Right renal cortex interstitium (tissue), 3 donors: ENCODE results near the gene CAPZB. TPM values are rescaled to one million over a fixed set of nuclear protein-coding genes. Genes with fewer than 3 reads are reported as not detected.
"Not testable (repeated sequence)": the region's sequence is repeated elsewhere in the genome, so short reads cannot be mapped to it uniquely, and the experiment has no call there.

ENCODE experiments used
- DNase-seq, 3 donors: peaks; one replicate each; pipeline ENCODE4 v3.0.0-alpha.2; 2013; ENCODE audit warnings: low read depth in 3 of 3, low spot score in 2 of 3
- polyA plus RNA-seq, 3 donors: library from polyadenylated mRNA; unstranded; fragments of 120-200 nt; gene quantifications; one replicate each; pipeline ENCODE4 v1.2.1, GENCODE V29; 2013; ENCODE audit not compliant: insufficient read length in 3 of 3

Gene CAPZB
- polyA plus RNA-seq, 3 donors: 233 to 248 (median 244) TPM

DNA sequence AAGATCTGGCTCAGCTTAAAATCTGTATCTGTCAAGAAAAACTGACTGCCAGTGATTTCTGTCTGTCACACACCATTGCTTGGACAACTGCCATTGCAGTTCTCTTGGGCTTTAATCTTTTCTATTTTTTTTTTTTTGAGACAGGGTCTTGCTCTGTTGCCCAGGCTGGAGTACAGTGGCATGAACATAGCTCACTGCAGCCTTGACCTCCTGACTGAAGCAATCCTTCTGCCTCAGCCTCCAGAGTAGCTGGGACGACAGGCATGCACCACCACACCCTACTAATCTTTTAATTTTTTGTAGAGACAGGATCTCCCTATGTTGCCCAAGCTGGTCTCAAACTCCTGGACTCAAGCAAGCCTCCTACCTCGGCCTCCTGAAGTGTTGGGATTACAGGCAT is 14.5 kb upstream of the CAPZB start:
- not testable (repeated sequence) for DNase-seq

DNA sequence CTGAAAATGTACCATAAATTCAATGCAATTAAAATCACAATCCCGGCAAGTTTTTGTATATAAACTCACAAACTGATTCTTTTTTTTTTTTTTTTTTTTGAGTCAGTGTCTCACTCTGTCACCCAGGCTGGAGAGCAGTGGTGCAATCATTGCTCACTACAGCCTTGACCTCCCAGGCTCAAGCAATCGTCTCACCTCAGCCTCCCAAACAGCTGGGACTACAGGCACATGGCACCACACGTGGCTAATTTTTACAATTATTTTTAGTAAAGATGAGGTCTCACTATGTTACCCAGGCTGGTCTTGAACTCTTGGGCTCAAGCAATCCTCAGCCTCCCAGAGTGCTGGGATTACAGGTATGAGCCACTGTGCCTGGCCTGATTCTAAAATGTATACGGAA is 12.1 kb upstream of the CAPZB start:
- DNase-seq: not testable (repeated sequence)

DNA sequence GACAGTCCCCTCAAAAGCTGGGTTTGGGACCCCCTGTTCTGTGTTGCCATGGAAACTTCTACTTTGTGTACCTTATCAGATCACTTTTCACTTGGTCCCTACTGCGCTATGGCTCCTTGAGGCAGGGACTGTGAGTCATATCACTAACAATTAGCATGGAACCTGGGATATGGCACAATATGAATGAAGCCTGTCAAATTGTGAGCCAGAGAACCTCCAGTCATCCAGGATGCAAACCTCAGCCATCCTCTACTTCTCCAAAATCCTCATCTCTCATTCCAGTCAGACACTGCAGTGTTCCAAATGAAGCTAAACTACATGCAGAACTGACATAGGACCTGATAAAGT is 11.2 kb upstream of the CAPZB start:
- no peak for DNase-seq

DNA sequence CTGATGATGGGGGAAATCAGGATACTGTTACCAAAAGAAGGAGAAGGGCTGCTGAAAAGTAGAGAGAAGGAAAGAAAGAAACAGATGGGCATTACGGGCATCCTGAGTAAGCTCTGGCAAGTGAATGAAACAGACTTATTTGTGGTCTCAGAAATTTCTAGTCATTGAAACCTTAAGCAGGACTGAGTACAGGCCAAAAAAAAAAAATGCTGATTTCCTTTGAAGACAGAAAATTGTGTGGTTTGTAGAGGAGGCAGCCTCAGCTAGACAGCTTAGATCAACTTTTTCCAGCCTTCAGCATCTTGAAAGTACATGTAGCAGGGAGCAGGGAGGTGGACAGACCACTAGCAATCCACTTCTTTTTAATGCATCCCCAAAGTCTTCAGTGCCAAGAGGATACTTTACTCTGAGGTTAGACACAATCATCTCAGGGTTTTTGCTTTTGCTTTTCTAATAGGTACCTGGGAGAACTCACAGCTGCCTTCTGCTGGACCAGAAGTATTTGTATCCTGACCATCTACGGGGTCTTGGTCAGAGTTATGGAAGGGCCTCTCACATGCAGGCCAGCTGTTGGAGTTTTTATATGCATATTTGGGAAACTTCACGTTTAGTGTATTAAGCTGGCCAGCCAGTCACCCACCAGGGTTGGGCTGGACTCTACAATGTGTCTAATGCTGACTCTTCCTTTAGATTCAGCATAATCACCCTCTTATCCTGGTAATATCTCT is 10.6 kb upstream of the CAPZB start:
- peak in 1 of 3 donors; percentile 27 for DNase-seq

DNA sequence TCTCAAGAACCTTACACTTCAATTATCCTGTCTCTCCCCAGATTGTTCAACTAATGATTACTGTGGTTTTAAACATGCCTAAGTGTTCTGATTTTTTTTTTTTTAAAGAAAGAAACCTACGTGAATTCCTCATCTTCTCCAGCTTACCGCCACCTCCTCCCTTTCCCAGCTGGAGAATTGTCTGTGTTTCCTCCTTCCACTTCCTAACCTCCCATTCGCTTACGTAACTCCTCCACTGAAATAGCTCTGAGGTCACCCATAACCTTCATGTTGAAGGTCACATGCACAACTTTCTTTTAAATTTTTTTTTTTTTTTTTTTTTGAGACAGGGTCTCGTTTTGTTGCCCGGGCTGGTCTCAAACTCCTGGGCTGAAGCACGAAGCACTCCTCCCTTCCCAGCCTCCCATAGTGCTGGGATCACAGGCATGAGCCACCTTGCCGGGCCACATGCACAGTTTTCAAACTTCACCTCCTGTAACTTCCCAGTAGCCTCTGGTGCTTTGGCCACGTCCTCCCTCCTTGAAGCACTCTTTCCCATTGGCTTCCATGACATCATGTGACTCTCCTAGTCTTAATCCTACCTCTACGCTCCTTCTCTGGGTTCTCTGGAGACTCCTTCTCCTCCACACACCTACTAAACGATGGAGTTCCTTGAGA is 9.8 kb upstream of the CAPZB start:
- no peak for DNase-seq

DNA sequence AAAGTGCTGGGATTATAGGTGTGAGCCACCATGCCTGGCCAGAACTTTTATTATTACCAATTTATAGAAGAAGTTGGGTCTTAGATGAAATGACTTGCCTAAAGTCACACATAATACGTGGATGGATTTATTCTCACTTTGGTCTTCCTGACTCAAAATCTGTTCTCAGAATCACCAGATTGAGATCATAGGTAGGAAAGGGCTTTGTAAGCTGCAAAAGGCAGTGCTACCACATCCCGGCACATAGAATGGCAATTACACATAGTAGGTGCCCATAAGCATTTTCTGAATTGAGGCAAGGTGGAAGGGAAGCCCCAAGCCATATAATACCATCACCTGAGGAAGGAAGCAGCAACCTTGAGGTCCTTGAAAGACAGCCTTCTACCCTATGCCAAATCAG is 8.2 kb upstream of the CAPZB start:
- no peak for DNase-seq

DNA sequence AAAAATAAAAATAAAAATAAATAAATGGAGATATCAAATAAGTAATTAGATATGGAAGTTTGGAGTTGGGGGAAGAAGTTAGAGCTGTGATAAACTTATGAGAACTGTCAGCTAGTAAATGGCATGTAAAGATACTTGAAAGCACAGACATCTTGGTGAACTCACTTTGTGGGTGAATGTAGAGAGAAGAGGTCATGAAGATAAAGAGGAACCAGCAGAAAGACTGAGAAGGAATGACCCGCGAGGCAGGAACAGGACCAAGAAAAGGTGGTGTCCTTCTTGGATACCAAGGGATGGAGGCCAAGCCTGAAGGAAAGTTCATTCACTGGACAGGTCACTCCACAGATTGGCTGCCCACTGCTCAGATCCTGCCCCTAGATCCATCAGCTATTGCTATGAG is 4.7 kb upstream of the CAPZB start:
- DNase-seq: no peak

DNA sequence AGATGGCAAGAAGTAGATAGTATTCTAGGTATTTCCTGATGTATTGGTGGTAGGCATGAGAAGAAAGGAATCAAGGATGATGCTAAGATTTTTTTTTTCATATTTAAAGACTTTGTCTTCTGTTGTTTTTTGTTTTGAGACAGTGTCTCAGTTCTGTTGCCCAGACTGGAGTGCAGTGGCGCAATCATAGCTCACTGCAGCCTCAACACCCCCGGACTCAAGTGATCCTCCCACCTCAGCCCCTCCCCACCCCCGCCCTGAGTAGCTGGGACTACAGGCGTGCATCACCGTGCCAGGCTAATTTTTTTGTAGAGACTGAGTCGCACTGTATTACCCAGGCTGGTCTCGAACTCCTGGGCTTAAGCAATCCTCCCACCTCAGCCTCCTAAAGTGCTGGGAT is 2.8 kb upstream of the CAPZB start:
- DNase-seq: no peak

DNA sequence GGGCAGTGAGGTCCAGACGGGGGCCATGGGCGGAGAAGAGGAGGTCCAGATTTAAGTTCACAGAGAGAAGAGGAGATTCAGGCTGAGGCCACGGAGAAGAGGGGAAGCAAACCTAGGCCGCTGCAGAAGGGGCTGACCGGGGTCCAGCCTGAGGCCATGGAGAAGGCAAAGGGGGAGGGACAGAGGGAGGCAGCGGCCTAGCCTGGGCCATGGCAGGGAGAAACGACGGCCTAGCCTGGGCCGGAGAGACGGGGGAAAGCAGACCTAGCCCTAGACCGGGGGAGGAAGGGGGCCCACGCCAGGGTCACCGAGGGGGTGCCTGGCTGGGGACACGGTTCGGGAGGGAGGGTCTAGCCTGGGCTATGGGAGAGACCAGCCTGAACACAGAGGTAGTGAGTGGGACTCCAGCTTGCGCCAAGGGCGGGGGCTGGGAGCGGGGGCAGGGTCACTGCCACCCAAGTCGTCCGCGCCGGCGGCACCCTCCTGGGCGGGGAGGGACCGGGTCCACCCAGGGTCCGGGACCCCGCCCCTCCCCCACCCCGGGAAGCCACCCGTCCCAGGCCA is 459 bp downstream of the CAPZB start:
- peak in 1 of 3 donors; percentile 17 for DNase-seq

DNA sequence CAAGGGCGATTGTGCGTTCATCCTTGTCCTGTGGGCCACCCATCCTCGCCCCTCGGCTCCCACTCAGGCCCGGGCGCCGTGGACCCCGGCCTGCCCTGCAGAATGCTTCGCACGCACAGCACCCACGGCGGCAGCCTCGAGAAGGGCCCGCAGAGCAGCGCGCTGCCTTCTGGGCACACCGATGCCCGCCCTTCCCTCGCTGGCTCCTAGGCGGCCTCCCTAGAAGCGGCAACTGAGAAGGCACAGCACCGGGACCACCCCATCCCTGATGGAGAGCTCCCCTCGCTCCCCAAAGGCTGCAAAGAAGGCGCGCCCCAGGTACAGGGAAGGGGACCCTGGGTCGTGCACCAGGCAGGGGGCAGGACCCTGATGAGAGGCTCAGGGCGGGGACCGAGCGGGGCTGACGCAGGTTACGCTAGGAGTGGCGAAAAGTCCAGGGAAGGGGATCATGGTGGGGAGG is 971 bp downstream of the CAPZB start:
- DNase-seq: no peak

DNA sequence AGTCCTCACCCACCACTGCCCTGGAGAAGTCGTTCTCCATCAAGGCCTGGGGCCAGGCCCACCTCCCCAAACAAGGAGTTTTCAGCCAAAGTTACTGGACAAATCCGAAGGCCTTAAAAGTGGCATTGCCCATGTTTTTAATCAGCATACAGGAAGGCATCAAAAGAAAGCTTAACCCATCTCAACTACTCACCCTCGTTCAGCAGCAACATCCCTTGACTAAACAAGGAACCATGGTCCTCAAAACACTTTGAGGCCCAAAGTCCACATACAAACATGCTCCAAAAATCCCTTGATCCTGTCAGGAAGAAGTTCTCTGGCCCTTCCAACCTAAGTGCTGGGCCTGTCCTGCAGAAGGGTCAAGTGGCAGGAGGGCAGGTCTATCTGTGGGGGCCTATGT is 1.6 kb downstream of the CAPZB start:
- DNase-seq: no peak

DNA sequence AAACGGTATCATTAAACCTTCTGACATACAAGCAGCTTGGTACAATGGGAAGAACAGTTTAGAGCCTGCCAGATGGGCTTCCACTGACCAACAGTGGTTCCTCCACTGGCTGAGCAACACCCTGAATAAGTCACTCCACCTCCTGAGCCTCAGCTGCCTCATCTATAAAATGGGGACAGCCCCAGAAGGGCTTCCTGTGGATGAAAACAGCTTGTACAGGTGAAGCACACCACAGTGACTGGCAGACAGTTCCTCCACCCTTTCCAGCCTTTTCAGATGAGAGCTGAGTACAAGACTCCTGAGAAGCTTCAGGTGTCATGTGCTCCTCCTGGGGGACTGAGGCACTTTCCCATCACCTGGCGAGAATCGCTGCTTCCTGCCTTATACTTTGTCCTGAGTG is 2.1 kb downstream of the CAPZB start:
- DNase-seq: no peak

DNA sequence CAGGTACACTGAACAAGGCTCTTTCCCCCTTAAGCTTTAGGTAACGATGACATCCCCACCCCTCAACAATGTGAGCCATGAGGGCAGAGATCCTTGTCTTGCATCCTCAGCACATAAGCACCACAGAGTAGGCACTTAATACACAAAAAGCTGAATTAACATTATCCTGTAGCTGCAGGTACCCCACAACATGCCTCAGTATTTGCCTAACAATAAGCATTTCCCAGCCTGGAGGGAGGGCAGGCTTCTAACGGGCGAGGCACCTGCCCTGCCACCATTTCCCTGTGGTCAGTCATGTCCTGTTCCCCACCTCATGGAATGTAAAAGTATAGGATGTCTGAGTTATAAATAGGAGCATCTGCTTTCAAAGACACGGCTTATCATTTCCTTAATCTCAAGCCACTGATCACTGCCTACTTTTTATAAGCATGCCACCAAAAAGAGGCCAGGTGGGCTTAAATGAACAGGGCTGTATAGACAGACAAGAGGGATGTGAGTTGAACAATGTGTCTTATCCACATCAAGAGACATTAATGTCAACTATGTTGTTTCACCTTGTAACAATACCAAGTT is 3.4 kb downstream of the CAPZB start:
- no peak for DNase-seq

DNA sequence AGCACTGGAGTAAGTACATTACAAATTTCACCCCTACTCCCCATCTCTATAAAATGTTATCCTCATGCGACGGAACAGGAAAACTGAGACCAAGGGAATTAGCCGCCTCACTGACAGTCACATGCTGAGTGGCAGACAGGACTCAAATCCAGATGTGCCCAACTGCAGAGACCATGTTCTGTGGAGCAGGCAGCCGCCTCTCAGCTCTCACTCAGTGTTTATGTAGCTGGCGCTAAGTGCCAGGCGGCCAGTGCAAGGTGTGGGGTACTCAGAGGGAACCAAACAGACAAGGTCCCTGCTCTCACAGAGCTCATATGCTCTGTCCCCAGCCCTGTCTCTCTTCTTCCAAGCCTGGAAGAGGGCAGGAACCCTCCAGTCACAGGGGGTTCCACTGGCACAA is 5.1 kb downstream of the CAPZB start:
- no peak for DNase-seq

DNA sequence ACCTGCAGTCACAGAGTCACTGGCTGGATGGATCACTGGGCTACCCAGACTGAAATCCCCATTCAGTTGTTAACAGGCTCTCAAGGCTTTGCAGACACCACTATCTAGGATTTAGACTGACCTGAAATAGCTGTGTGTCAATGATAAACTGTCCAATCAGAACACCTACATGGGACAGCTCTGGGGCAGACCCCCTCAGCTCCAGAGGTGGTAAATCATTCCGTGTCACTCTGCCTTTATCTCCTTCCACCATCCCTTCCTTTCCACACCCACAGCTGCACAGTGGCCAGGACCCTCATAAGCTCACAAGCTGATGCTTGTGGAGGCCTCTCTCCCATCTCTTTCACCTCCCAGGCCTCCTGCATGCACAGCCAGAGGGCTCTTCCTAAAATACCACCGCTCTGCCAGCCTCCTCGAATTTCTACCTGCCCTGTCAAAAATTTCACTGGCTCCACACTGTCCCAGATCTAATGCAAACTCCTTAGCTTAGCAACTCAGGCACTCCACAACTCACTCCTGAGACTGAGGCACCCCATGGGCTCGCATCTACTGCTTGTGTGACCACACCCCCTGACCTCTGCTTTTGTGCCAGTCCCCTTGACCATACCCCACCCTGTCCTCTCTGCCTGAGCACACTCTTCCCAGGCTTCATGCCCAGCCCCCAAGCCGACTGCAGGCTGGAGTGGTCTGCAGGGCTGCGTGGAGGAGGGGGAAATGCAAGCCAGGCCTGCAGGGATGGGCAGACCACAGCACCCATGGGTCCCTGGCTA is 5.8 kb downstream of the CAPZB start:
- DNase-seq: no peak

DNA sequence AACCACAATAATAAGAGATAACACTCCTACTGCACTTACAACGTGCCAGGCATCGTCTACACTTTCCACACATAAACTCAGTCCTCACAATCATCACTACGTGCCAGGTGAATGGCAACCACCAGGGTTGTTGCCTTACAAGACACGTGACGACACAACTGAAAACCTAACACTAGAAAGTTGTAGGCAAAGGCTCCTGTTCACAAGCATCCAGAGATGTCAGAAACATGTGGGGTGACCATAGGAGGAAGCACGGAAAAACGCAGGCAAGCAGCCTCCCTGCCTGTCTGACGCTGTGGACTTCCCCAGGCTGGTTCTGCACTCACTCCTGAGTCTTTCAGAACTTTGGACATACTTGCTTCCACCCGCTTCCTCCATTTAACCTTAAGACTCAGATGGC is 7.0 kb downstream of the CAPZB start:
- DNase-seq: no peak

DNA sequence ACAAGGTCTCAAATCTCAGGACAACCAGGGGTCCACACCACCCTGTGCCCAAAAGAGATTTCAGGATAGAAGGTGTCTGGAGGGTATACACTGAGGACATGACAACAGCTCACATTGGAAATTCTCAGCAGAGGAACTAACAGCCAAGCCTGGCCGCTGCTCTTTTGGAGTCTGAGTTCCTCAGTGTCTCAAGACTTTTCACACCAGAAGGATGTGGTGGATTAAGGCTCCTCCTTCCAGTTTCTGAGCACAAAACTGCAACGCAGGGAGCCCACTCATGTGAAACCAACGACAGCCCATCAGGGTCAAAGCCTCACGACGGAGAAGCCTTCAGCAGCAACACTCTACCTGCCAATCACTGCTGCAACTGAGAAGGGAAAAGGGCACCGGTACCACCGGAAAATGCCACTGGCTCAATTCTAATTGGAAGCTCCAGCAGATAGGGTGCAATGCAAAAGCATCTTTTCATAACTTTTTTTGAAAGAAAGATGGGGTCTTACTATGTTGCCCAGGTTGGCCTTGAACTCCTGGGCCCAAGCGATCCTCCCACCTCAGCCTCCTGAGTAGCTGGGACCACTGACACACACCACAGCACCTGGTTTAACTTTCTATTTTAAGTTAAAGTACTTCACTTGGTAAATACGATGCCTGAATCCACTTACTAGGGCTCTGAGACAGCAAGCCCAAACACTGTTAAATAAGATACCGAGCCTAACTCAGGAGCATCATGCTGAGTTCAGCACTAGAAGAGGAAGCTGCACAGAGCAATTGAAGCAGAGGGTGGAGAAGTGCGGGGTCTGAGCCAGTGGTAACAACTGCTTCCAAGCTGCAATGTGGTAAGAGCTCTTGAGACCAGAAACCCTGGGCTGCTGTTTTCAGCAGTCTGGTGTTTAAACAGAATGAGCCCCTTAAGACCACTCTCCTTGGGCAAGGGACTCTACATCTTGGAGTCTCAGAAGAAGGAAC is 7.8 kb downstream of the CAPZB start:
- no peak for DNase-seq

DNA sequence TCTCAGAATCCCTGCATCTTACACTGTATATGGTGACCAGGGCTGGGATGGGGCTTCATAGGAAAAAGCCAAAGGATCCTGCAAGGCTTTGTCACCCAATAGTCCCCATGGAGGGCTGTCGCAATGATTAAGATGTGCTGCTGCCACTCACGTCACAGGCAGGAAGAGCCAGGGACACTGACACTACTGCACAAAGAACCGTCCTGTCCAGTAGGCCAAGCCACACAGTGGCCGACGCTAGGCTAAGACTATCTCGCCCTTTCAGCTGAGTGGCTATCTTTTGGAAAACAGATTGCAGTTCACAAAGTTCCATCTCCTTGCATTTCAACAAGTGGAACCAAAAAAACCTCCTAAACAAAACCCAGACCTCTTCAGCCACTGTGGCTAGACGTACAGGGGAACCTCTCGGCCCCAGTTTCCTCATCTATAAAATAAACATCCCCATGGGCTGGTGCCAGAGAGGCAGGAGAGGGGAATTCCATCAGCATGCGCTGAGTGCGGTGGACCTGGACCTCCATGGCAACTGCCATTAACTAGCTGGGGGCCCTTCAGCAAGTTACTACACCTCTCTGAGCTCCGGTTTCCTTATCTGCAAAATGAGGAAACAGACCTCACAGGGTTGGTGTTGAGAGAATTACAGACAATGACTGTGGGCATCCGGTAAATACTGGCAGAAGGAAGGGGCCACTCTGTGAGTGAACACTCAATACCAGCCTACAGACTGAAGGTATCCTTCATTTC is 8.7 kb downstream of the CAPZB start:
- no peak for DNase-seq

DNA sequence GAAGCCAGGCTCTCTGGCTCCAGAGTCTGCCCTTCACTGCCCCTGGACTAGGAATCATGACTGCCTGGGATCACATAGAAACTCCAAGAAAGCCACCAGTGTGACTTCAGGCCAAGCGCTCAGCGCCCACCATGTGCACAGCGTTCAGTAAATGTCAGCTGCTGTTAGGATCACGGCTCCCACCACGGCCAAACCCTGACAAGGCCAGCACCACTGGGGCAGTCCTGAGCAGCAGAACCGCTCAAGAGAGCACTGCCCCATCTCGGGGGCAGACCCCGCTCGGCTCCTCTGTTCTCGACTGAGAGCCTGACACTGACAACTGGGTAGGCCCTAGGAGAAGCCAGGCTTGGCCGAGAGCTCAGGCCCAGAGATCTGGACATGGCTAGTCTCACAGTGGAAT is 10.0 kb downstream of the CAPZB start:
- DNase-seq: no peak
